ENCODE measurements around the gene USP7.

GRCh38 chr16:8962393-8963009 lies 1.2 kb downstream of the USP7 start:
- TF ChIP-seq EP300 (IDR thresholded peaks at IDR 0.05) (no peak), POLR2A (IDR thresholded peaks at IDR 0.05) (no peak), POLR2AphosphoS5 (IDR thresholded peaks at IDR 0.05) (no peak)
- TF ChIP-seq, protein P1, sequence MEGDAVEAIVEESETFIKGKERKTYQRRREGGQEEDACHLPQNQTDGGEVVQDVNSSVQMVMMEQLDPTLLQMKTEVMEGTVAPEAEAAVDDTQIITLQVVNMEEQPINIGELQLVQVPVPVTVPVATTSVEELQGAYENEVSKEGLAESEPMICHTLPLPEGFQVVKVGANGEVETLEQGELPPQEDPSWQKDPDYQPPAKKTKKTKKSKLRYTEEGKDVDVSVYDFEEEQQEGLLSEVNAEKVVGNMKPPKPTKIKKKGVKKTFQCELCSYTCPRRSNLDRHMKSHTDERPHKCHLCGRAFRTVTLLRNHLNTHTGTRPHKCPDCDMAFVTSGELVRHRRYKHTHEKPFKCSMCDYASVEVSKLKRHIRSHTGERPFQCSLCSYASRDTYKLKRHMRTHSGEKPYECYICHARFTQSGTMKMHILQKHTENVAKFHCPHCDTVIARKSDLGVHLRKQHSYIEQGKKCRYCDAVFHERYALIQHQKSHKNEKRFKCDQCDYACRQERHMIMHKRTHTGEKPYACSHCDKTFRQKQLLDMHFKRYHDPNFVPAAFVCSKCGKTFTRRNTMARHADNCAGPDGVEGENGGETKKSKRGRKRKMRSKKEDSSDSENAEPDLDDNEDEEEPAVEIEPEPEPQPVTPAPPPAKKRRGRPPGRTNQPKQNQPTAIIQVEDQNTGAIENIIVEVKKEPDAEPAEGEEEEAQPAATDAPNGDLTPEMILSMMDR (IDR thresholded peaks at IDR 0.05): no peak

Data from upper lobe of left lung (tissue), 4 donors.